ENCODE data around the gene PAM. TPM values are rescaled to one million over a fixed set of nuclear protein-coding genes. Genes with fewer than 3 reads are reported as not detected.

PAM gene
- total RNA-seq, 1 donor from 2014 or later, result 267 TPM

GRCh38 chr5:102740515-102740914 is 14.6 kb upstream of the PAM start:
- no peaks in the 10 kb centered on the region for H3K36me3 Mint-ChIP-seq (ENCODE audit: unreplicated experiment)
- H3K27me3 Mint-ChIP-seq (ENCODE audit: unreplicated experiment), result no peaks in the 10 kb centered on the region
- DNase-seq (ENCODE audit: extremely low spot score, unreplicated experiment), result no peak
- no peaks in the 10 kb centered on the region for H3K9me3 Mint-ChIP-seq (ENCODE audit: unreplicated experiment)
- no peak overlapping the region for H3K27ac Mint-ChIP-seq (ENCODE audit: unreplicated experiment)
- H3K4me1 Mint-ChIP-seq (ENCODE audit: unreplicated experiment), result peaks cover 4% of the 10 kb centered on the region
- TF ChIP-seq CTCF (IDR thresholded peaks at IDR 0.05), result no peak
- no peak overlapping the region for H3K4me3 Mint-ChIP-seq (ENCODE audit: unreplicated experiment)

- TF ChIP-seq CTCF (IDR thresholded peaks at IDR 0.05), result no peak
- no peak overlapping the region for H3K27ac Mint-ChIP-seq (ENCODE audit: unreplicated experiment)
- no peaks in the 10 kb centered on the region for H3K9me3 Mint-ChIP-seq (ENCODE audit: unreplicated experiment)
- H3K27me3 Mint-ChIP-seq (ENCODE audit: unreplicated experiment), result no peaks in the 10 kb centered on the region
- H3K36me3 Mint-ChIP-seq (ENCODE audit: unreplicated experiment), result no peaks in the 10 kb centered on the region
- no peak for DNase-seq (ENCODE audit: extremely low spot score, unreplicated experiment)
- H3K4me3 Mint-ChIP-seq (ENCODE audit: unreplicated experiment), result no peak overlapping the region
- peaks cover 8% of the 10 kb centered on the region for H3K4me1 Mint-ChIP-seq (ENCODE audit: unreplicated experiment)
Measured at GRCh38 chr5:102742215-102742614, 12.9 kb upstream of the PAM start.

DNA sequence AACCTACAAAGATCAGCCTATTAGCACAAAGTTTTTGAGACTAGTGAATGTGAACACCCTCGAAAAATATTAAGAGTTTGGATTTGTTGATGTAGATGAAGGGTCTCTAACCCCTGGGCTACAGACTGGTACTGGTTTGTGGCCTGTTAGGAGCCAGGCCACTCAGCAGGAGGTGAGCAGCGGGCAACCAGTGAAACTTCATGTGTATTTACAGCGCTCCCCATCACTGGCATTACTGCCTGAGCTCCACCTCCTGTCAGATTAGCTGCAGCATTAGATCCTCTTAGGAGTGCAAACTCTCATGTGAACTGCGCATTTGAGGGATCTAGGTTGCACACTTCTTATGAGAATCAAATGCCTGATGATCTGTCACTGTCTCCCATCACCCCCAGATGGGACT is 11.2 kb upstream of the PAM start:
- Mint-ChIP-seq H3K36me3 (ENCODE audit: unreplicated experiment) (no peaks in the 10 kb centered on the region), H3K4me3 (ENCODE audit: unreplicated experiment) (no peak overlapping the region), H3K9me3 (ENCODE audit: unreplicated experiment) (no peaks in the 10 kb centered on the region), H3K4me1 (ENCODE audit: unreplicated experiment) (peaks cover 8% of the 10 kb centered on the region), H3K27ac (ENCODE audit: unreplicated experiment) (no peak overlapping the region), H3K27me3 (ENCODE audit: unreplicated experiment) (no peaks in the 10 kb centered on the region)
- DNase-seq (ENCODE audit: extremely low spot score, unreplicated experiment), result no peak
- no peak for TF ChIP-seq CTCF (IDR thresholded peaks at IDR 0.05)

DNA sequence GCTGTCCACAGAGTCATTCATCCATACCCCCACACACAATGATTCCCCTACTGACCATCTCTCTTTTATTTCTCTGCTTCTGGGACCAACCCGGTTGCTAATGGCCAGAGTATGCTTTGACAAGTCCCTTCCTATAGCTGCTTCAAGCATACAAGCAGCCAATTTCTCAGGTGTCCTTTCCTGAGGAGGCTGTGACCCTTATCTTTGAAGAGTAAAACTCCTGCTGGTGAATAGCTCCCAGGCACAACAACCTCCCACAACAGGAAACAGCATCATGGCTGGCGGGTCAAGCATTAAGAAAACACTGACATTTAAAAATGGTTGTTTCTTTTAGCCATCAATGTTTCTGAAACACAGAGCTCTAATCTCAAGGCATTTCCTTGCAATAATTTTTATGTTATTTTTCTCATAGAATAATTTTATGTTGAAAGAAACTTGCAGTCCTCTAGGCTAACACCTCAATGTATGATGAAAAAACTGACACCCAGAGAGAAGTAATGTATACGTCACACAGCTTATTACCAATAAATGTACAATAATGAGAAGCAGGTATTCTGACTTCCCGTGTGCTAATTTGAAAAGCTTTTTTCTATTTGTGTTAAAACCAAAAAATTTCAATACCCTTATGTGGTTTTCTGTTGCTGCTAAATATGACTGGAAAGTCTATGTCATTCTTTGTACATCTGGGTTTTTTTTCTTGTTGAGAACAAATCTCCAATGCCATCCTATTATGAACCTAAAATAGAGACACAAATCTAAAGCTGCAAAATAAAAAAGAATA is 7.5 kb upstream of the PAM start:
- H3K27ac Mint-ChIP-seq (ENCODE audit: unreplicated experiment), result peak overlapping the region; percentile 12
- TF ChIP-seq CTCF (IDR thresholded peaks at IDR 0.05), result no peak
- peaks cover 15% of the 10 kb centered on the region for H3K4me1 Mint-ChIP-seq (ENCODE audit: unreplicated experiment)
- H3K36me3 Mint-ChIP-seq (ENCODE audit: unreplicated experiment), result no peaks in the 10 kb centered on the region
- no peaks in the 10 kb centered on the region for H3K9me3 Mint-ChIP-seq (ENCODE audit: unreplicated experiment)
- no peak for DNase-seq (ENCODE audit: extremely low spot score, unreplicated experiment)
- no peak overlapping the region for H3K4me3 Mint-ChIP-seq (ENCODE audit: unreplicated experiment)
- no peaks in the 10 kb centered on the region for H3K27me3 Mint-ChIP-seq (ENCODE audit: unreplicated experiment)

DNA sequence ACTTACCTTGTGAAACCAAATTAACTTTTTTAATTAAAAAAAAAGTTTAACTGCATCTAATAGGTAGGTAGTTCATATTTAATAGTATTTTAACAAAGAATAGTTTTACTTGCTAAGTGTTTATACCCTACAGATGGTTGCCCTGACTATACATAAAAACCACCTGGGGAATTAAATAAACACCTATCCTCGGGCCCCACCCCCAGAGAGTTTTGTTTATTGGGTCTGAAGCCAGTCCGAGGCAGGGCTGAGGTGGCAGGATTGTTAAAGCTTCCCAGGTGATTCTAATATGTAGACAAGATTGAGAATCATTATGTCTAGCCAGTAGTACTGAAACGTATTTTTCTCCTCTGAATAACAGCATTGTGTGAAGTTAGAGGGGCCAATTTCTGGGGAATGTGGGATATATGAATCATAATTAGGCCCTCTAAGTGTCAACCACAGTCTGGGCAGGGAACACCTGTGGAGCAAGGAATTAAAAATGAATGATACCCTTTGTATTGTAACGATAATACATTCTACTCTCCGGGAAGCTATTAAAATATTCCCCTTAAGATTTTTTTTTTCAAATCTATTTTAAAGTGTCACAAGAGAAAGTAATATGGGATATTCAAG is 5.6 kb upstream of the PAM start:
- no peak for DNase-seq (ENCODE audit: extremely low spot score, unreplicated experiment)

More for the DNA sequence above, 5.6 kb upstream of the PAM start:
- no peak for TF ChIP-seq CTCF (IDR thresholded peaks at IDR 0.05)
- no peak overlapping the region for H3K4me3 Mint-ChIP-seq (ENCODE audit: unreplicated experiment)
- no peaks in the 10 kb centered on the region for H3K9me3 Mint-ChIP-seq (ENCODE audit: unreplicated experiment)
- H3K36me3 Mint-ChIP-seq (ENCODE audit: unreplicated experiment), result no peaks in the 10 kb centered on the region
- peaks cover 21% of the 10 kb centered on the region for H3K4me1 Mint-ChIP-seq (ENCODE audit: unreplicated experiment)
- no peak overlapping the region for H3K27ac Mint-ChIP-seq (ENCODE audit: unreplicated experiment)
- H3K27me3 Mint-ChIP-seq (ENCODE audit: unreplicated experiment), result no peaks in the 10 kb centered on the region
